Neuronal stem cell (in vitro differentiated cells): ENCODE data around the gene CENATAC.

ENCODE experiments used
- DNase-seq: peaks from one replicate; pipeline ENCODE4 v3.0.0-alpha.2; 2013; ENCODE audit warnings: low spot score
- H2AFZ ChIP-seq: one replicate; pipeline ENCODE4 v1.6.1; 2013; ENCODE audit warnings: mild to moderate bottlenecking, low read length, inconsistent platforms
- H2AK5ac ChIP-seq: 2 replicates; pipeline ENCODE4 v1.6.1; 2013; ENCODE audit warnings: low read depth, mild to moderate bottlenecking, inconsistent platforms, low read length, moderate library complexity, mixed read lengths
- H2BK120ac ChIP-seq: 2 replicates; pipeline ENCODE4 v1.6.1; 2013; ENCODE audit warnings: low read depth, mild to moderate bottlenecking, inconsistent platforms, low read length, moderate library complexity, mixed read lengths
- H2BK12ac ChIP-seq: one replicate; pipeline ENCODE4 v1.6.1; 2013; ENCODE audit warnings: low read length, inconsistent platforms
- H2BK15ac ChIP-seq: 2 replicates; pipeline ENCODE4 v1.6.1; 2013; ENCODE audit warnings: mild to moderate bottlenecking, low read length, inconsistent platforms, mixed read lengths
- H2BK5ac ChIP-seq: one replicate; pipeline ENCODE4 v1.6.1; 2013; ENCODE audit warnings: inconsistent platforms, mild to moderate bottlenecking, low read length, moderate library complexity
- H3K14ac ChIP-seq: one replicate; pipeline ENCODE4 v1.6.1; 2013; ENCODE audit warnings: low read length, inconsistent platforms
- H3K18ac ChIP-seq: 2 replicates; pipeline ENCODE4 v1.6.1; 2013; ENCODE audit warnings: low read length, inconsistent platforms
- H3K23ac ChIP-seq: 2 replicates; pipeline ENCODE4 v1.6.1; 2013; ENCODE audit warnings: low read depth, mild to moderate bottlenecking, mixed read lengths, low read length, inconsistent platforms; ENCODE audit not compliant: poor library complexity
- H3K27ac ChIP-seq: replicated peaks from 3 replicates; pipeline ENCODE4 v1.5.1; 2013; ENCODE audit warnings: low read length, inconsistent platforms
- H3K27me3 ChIP-seq, 3 experiments: 2 replicates each; pipeline ENCODE4 v1.6.1; 2013; ENCODE audit warnings: low read length in 3 of 3, mild to moderate bottlenecking in 2 of 3, inconsistent platforms in 1 of 3, low read depth in 1 of 3, mixed read lengths in 1 of 3, moderate library complexity in 1 of 3; ENCODE audit not compliant: control insufficient read depth in 3 of 3, insufficient read depth in 3 of 3
- H3K36me3 ChIP-seq, 2 donors: replicated peaks in 1 of 2; 2 replicates each; pipeline ENCODE4 v1.6.1; 2013; ENCODE audit warnings: low read length in 2 of 2; ENCODE audit not compliant: control insufficient read depth in 2 of 2, insufficient read depth in 2 of 2
- H3K4ac ChIP-seq: 2 replicates; pipeline ENCODE4 v1.6.1; 2013; ENCODE audit warnings: inconsistent platforms, mild to moderate bottlenecking, low read length, moderate library complexity
- H3K4me1 ChIP-seq, 2 donors: 1 replicate in 1 of 2; 2 replicates in 1 of 2; pipeline ENCODE4 v1.6.1; 2013; ENCODE audit warnings: low read length in 2 of 2, low read depth in 1 of 2; ENCODE audit not compliant: control insufficient read depth in 2 of 2, insufficient read depth in 1 of 2
- H3K4me2 ChIP-seq: one replicate; pipeline ENCODE4 v1.6.1; 2013; ENCODE audit warnings: mild to moderate bottlenecking, low read length, inconsistent platforms; ENCODE audit not compliant: insufficient read depth, poor library complexity, severe bottlenecking
- H3K4me3 ChIP-seq, 2 donors: 2 replicates each; pipeline ENCODE4 v1.5.1; 2013; ENCODE audit warnings: low read length in 2 of 2, mild to moderate bottlenecking in 2 of 2, inconsistent platforms in 1 of 2, moderate library complexity in 1 of 2
- H3K79me1 ChIP-seq: one replicate; pipeline ENCODE4 v1.6.1; 2013; ENCODE audit warnings: low read depth, mild to moderate bottlenecking, inconsistent platforms, low read length, moderate library complexity
- H3K9ac ChIP-seq: one replicate; pipeline ENCODE4 v1.6.1; 2013; ENCODE audit warnings: mild to moderate bottlenecking, low read depth, low read length, inconsistent platforms; ENCODE audit not compliant: poor library complexity
- H3K9me3 ChIP-seq, 2 donors: replicated peaks in 1 of 2; 2 replicates each; pipeline versions ENCODE3 to v1.6.1; 2013; ENCODE audit warnings: low read length in 2 of 2, mild to moderate bottlenecking in 2 of 2, inconsistent platforms in 1 of 2, low read depth in 1 of 2, mixed read lengths in 1 of 2, moderate library complexity in 1 of 2; ENCODE audit not compliant: control insufficient read depth in 2 of 2, insufficient read depth in 1 of 2
- H4K8ac ChIP-seq: one replicate; pipeline ENCODE4 v1.6.1; 2013; ENCODE audit warnings: low read depth, mild to moderate bottlenecking, inconsistent platforms, low read length, moderate library complexity
- H4K91ac ChIP-seq: one replicate; pipeline ENCODE4 v1.6.1; 2013; ENCODE audit warnings: low read length, low read depth, mild to moderate bottlenecking, inconsistent platforms; ENCODE audit not compliant: poor library complexity
- WGBS, 2 donors: extraction: QIAGEN DNeasy Blood & Tissue Kit; methylation state at CpG; one replicate each; pipeline ENCODE4 v1.1.7; 2013; ENCODE audit warnings: missing lambda C conversion rate in 2 of 2, mixed read lengths in 1 of 2; ENCODE audit not compliant: insufficient read length in 2 of 2, insufficient replicate concordance in 1 of 2; ENCODE audit errors: extremely low coverage in 2 of 2; 5-methylcytosine and 5-hydroxymethylcytosine counted together

The CENATAC gene

GRCh38 chr11:118996926-118997626, 862 bp upstream of the CENATAC start:
- Histone ChIP-seq H3K36me3 (peaks cover 5 to 31% of the 10 kb centered on the region in 2 donors), H2AFZ (peak overlapping the region; percentile 89), H3K18ac (peak overlapping the region; percentile 69), H3K4me1 (peaks cover 10 to 11% of the 10 kb centered on the region in 2 donors), H2BK120ac (no peak overlapping the region), H3K9ac (peak overlapping the region; percentile 79), H2BK15ac (no peak overlapping the region), H3K9me3 (peaks cover 2 to 6% of the 10 kb centered on the region in 2 donors), H2AK5ac (no peak overlapping the region), H3K27me3 (no peaks in the 10 kb centered on the region), H2BK12ac (no peak overlapping the region), H2BK5ac (no peak overlapping the region), H3K23ac (no peak overlapping the region), H3K14ac (no peak overlapping the region), H3K4me3 (peak overlapping the region; percentile 78 to 82), H3K4ac (no peak overlapping the region), H4K8ac (no peak overlapping the region), H3K27ac (no peak overlapping the region), H4K91ac (no peak overlapping the region), H3K79me1 (peaks cover 4% of the 10 kb centered on the region), H3K4me2 (peak overlapping the region; percentile 87)
- no CpG with 5 or more reads among the region's 22 CpGs for WGBS, 2 donors
- DNase-seq, result no peak

- Histone ChIP-seq H3K27ac (peak overlapping the region; percentile 61), H4K8ac (no peak overlapping the region), H3K14ac (peak overlapping the region; percentile 100), H2BK5ac (peak overlapping the region; percentile 67), H2BK15ac (peak overlapping the region; percentile 60), H3K4me1 (peaks cover 10 to 11% of the 10 kb centered on the region in 2 donors), H3K79me1 (peaks cover 4% of the 10 kb centered on the region), H3K27me3 (no peaks in the 10 kb centered on the region), H3K4ac (peak overlapping the region; percentile 93), H3K9ac (peak overlapping the region; percentile 99), H3K4me3 (peak overlapping the region; percentile 82 to 99), H4K91ac (peak overlapping the region; percentile 74), H2BK12ac (no peak overlapping the region), H3K36me3 (peaks cover 10 to 44% of the 10 kb centered on the region in 2 donors), H2AK5ac (peak overlapping the region; percentile 96), H2AFZ (peak overlapping the region; percentile 89), H3K9me3 (peaks cover 2 to 4% of the 10 kb centered on the region in 2 donors), H3K4me2 (peak overlapping the region; percentile 88), H3K18ac (peak overlapping the region; percentile 96), H3K23ac (no peak overlapping the region), H2BK120ac (peak overlapping the region; percentile 88)
- WGBS, 2 donors, result no CpG with 5 or more reads among the region's 19 CpGs
- DNase-seq, result no peak
These were observed 415 bp downstream of the CENATAC start for GRCh38 chr11:118998388-118998717.

GRCh38 chr11:118998822-118999221, 884 bp downstream of the CENATAC start:
- Histone ChIP-seq H3K79me1 (peaks cover 4% of the 10 kb centered on the region), H2AK5ac (no peak overlapping the region), H3K4me2 (peak overlapping the region; percentile 88), H3K9me3 (peaks cover 2 to 4% of the 10 kb centered on the region in 2 donors), H3K27me3 (no peaks in the 10 kb centered on the region), H3K27ac (peak overlapping the region; percentile 61), H3K4me3 (peak overlapping the region; percentile 82 to 99), H2AFZ (peak overlapping the region; percentile 89), H2BK5ac (no peak overlapping the region), H2BK15ac (peak overlapping the region; percentile 60), H3K14ac (no peak overlapping the region), H2BK120ac (no peak overlapping the region), H4K8ac (no peak overlapping the region), H3K36me3 (peaks cover 10 to 47% of the 10 kb centered on the region in 2 donors), H2BK12ac (no peak overlapping the region), H3K9ac (peak overlapping the region; percentile 99), H3K4ac (no peak overlapping the region), H3K18ac (no peak overlapping the region), H3K4me1 (peaks cover 10 to 11% of the 10 kb centered on the region in 2 donors), H4K91ac (no peak overlapping the region), H3K23ac (no peak overlapping the region)
- no peak for DNase-seq
- WGBS, 2 donors, result no CpG with 5 or more reads among the region's 6 CpGs

- Histone ChIP-seq H3K9me3 (peaks cover 2% of the 10 kb centered on the region in 2 donors), H4K8ac (no peak overlapping the region), H3K23ac (no peak overlapping the region), H2BK12ac (no peak overlapping the region), H2BK5ac (no peak overlapping the region), H3K18ac (no peak overlapping the region), H2BK120ac (no peak overlapping the region), H3K79me1 (peaks cover 4% of the 10 kb centered on the region), H4K91ac (no peak overlapping the region), H3K4me3 (no peak overlapping the region), H3K27ac (no peak overlapping the region), H2AFZ (no peak overlapping the region), H3K4me2 (no peak overlapping the region), H2AK5ac (no peak overlapping the region), H3K27me3 (no peaks in the 10 kb centered on the region), H3K4me1 (peaks cover 10 to 11% of the 10 kb centered on the region in 2 donors), H3K9ac (no peak overlapping the region), H3K4ac (no peak overlapping the region), H3K36me3 (peaks cover 14 to 55% of the 10 kb centered on the region in 2 donors), H2BK15ac (no peak overlapping the region), H3K14ac (no peak overlapping the region)
- WGBS, 2 donors, result no CpG with 5 or more reads among the region's 1 CpG
- no peak for DNase-seq
These were observed 3.0 kb downstream of the CENATAC start for GRCh38 chr11:119000906-119001305.
